BLaER1 (cell line): Measurements from ENCODE around the gene IRAK2.
"Not testable (repeated sequence)": the region's sequence is repeated elsewhere in the genome, so short reads cannot be mapped to it uniquely, and the experiment has no call there.

ENCODE experiments used
- H3K27ac ChIP-seq: shearing (Covaris generic); formaldehyde crosslinking; 2 replicates; pipeline ENCODE4 v1.8.1; 2022
- H3K27me3 ChIP-seq: shearing (Covaris generic); formaldehyde crosslinking; 2 replicates; pipeline ENCODE4 v1.8.1; 2022
- H3K36me3 ChIP-seq: shearing (Covaris generic); formaldehyde crosslinking; 2 replicates; pipeline ENCODE4 v1.8.1; 2022
- H3K4me1 ChIP-seq: shearing (Covaris generic); formaldehyde crosslinking; 2 replicates; pipeline ENCODE4 v1.8.1; 2022
- H3K4me2 ChIP-seq: shearing (Covaris generic); formaldehyde crosslinking; 2 replicates; pipeline ENCODE4 v1.8.1; 2022
- H3K4me3 ChIP-seq: shearing (Covaris generic); formaldehyde crosslinking; 2 replicates; pipeline ENCODE4 v1.8.1; 2022
- H3K9ac ChIP-seq: shearing (Covaris generic); formaldehyde crosslinking; 2 replicates; pipeline ENCODE4 v1.8.1; 2022
- H3K9me3 ChIP-seq: shearing (Covaris generic); formaldehyde crosslinking; 2 replicates; pipeline ENCODE4 v1.8.1; 2022
- H4K20me1 ChIP-seq: shearing (Covaris generic); formaldehyde crosslinking; 2 replicates; pipeline ENCODE4 v1.8.1; 2022
- Cebpa-rat ChIP-seq: shearing (Covaris generic); IDR thresholded peaks from 2 replicates; pipeline ENCODE4 v1.8.1; 2022

Gene IRAK2

GRCh38 chr3:10173095-10173925 is 8.6 kb downstream of the IRAK2 start:
- Histone ChIP-seq H3K4me2 (no peak overlapping the region), H3K36me3 (peaks cover 13% of the 10 kb centered on the region), H3K27me3 (no peaks in the 10 kb centered on the region), H3K9me3 (peaks cover 25% of the 10 kb centered on the region), H3K4me1 (peaks cover 25% of the 10 kb centered on the region), H3K4me3 (no peak overlapping the region), H3K27ac (no peak overlapping the region), H4K20me1 (no peaks in the 10 kb centered on the region), H3K9ac (no peak overlapping the region)
- TF ChIP-seq Cebpa-rat: no peak

- Histone ChIP-seq H3K4me1 (peaks cover 32% of the 10 kb centered on the region), H3K4me2 (no peak overlapping the region), H3K36me3 (peaks cover 6% of the 10 kb centered on the region; the same call in 1 of the 2 replicates), H3K4me3 (no peak overlapping the region), H3K9ac (no peak overlapping the region), H3K27ac (no peak overlapping the region), H3K27me3 (no peaks in the 10 kb centered on the region), H3K9me3 (peaks cover 18% of the 10 kb centered on the region), H4K20me1 (no peaks in the 10 kb centered on the region)
- peak; percentile 70 for TF ChIP-seq Cebpa-rat
These were observed 9.3 kb downstream of the IRAK2 start for GRCh38 chr3:10173926-10174435.

DNA sequence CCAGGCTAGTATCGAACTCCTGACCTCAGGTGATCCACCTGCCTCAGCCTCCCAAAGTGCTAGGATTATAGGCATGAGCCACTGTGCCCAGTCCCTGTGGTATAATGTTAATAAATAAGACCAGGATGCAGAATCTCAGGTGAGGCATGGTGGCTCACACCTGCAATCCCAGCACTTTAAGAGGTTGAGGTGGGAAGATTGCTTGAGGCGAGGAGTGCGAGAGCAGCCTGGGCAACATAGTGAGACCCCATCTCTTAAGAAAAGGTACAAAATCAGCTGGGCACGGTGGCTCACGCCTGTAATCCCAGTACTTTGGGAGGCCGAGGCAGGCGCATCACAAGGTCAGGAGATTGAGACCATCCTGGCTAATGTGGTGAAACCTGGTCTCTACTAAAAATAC is 10.6 kb downstream of the IRAK2 start:
- H4K20me1 ChIP-seq, H3K9me3 ChIP-seq, H3K36me3 ChIP-seq, H3K4me2 ChIP-seq, H3K27ac ChIP-seq, H3K9ac ChIP-seq, H3K4me3 ChIP-seq, H3K27me3 ChIP-seq: not testable (repeated sequence)
- peaks cover 46% of the 10 kb centered on the region for H3K4me1 ChIP-seq

GRCh38 chr3:10176150-10176549 is 11.4 kb downstream of the IRAK2 start:
- peaks cover 47% of the 10 kb centered on the region for H3K4me1 ChIP-seq
- not testable (repeated sequence) for H3K9me3 ChIP-seq

DNA sequence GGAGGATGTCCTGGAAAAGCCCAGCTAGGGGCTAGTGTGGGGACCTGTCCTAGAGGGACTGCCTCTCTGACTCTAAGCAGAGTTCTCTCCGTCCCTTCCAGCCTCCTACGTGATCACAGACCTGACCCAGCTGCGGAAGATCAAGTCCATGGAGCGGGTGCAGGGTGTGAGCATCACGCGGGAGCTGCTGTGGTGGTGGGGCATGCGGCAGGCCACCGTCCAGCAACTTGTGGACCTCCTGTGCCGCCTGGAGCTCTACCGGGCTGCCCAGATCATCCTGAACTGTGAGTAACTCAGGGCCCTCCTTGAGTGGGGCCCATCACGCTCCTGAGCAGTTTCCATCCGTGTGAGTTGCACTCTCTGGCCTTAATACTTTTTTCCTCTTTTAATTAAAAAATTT is 13.0 kb downstream of the IRAK2 start:
- no peaks in the 10 kb centered on the region for H3K36me3 ChIP-seq
- peaks cover 61% of the 10 kb centered on the region for H3K4me1 ChIP-seq
- H3K27ac ChIP-seq: peak overlapping the region; percentile 46; the same call in 1 of the 2 replicates
- no peaks in the 10 kb centered on the region for H3K9me3 ChIP-seq
- no peak for TF ChIP-seq Cebpa-rat
- H3K27me3 ChIP-seq: no peaks in the 10 kb centered on the region
- H3K9ac ChIP-seq: 0 out of 2 replicates have a peak overlapping the region, but pooled peaks have one; percentile 29
- no peak overlapping the region for H3K4me2 ChIP-seq
- H3K4me3 ChIP-seq: no peak overlapping the region
- no peaks in the 10 kb centered on the region for H4K20me1 ChIP-seq

More at GRCh38 chr3:10176150-10176549, 11.4 kb downstream of the IRAK2 start:
- H4K20me1 ChIP-seq, H3K36me3 ChIP-seq, H3K9ac ChIP-seq, H3K27ac ChIP-seq, H3K4me2 ChIP-seq, H3K27me3 ChIP-seq, H3K4me3 ChIP-seq: not testable (repeated sequence)

DNA sequence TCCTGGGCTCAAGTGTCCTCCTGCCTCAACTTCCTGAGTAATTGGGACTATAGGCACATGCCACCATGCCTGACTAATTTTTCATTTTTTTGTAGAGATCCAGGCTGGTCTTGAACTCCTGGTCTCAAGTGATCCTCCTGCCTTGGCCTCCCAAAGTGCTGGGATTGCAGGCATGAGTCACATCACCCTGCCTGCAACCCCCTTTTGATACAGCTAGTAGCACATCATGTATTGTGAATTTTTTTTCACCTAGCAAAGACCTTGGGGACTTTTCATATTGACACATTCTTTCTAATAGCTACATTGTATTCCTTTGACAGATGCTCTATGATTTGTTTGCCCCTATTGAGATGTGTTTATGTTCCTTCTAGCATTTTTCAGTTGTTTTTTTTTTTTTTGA is 14.2 kb downstream of the IRAK2 start:
- no peak overlapping the region for H3K9ac ChIP-seq
- H3K4me3 ChIP-seq: no peak overlapping the region
- H3K4me2 ChIP-seq: peak overlapping the region; percentile 79; the same call in 1 of the 2 replicates
- H3K36me3 ChIP-seq: no peaks in the 10 kb centered on the region
- H4K20me1 ChIP-seq: no peaks in the 10 kb centered on the region
- no peak overlapping the region for H3K27ac ChIP-seq
- H3K9me3 ChIP-seq: no peaks in the 10 kb centered on the region
- no peaks in the 10 kb centered on the region for H3K27me3 ChIP-seq
- TF ChIP-seq Cebpa-rat: no peak
- H3K4me1 ChIP-seq: peaks cover 71% of the 10 kb centered on the region

- Histone ChIP-seq H3K9me3 (no peaks in the 10 kb centered on the region), H3K27ac (peak overlapping the region; percentile 95), H3K4me2 (peak overlapping the region; percentile 79), H3K4me3 (no peak overlapping the region), H3K27me3 (no peaks in the 10 kb centered on the region), H4K20me1 (no peaks in the 10 kb centered on the region), H3K36me3 (no peaks in the 10 kb centered on the region), H3K9ac (peak overlapping the region; percentile 66; the same call in 1 of the 2 replicates), H3K4me1 (peaks cover 82% of the 10 kb centered on the region)
- no peak for TF ChIP-seq Cebpa-rat
These were observed 15.6 kb downstream of the IRAK2 start for GRCh38 chr3:10180289-10180688.

DNA sequence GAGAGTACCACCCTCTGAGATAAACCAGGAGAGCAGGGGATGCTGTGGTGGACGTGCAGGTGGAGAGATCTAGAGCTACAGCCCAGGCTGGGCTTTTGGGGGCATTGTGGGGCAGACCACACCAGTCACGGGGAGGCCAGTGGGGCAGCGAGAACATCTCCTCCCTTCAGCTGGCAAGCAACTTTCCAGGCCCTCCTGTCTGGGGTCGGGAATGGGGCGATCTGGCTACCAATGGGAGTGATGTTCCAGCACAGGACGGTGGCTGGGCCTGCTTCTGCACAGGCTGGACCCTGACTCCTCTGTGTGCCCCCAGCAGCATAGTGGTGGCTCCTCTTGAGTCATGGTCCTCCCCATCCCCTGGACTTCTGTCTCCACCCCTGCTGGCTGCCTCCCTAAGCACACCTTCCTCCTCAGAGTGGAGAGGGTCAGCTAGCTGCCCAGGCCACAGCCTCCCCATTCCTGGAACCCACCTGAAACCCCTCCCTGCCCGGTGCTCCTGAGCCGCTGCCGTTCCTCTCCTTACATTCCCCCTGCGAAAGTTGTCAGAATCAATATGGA is 16.1 kb downstream of the IRAK2 start:
- no peak for TF ChIP-seq Cebpa-rat
- no peaks in the 10 kb centered on the region for H3K9me3 ChIP-seq
- H3K4me2 ChIP-seq: peak overlapping the region; percentile 79
- H3K4me1 ChIP-seq: peaks cover 87% of the 10 kb centered on the region
- H3K27me3 ChIP-seq: no peaks in the 10 kb centered on the region
- peak overlapping the region; percentile 95 for H3K27ac ChIP-seq
- no peaks in the 10 kb centered on the region for H3K36me3 ChIP-seq
- peak overlapping the region; percentile 1; the same call in 1 of the 2 replicates for H3K4me3 ChIP-seq
- no peaks in the 10 kb centered on the region for H4K20me1 ChIP-seq
- H3K9ac ChIP-seq: peak overlapping the region; percentile 66

- Histone ChIP-seq H3K27me3 (no peaks in the 10 kb centered on the region), H3K9me3 (no peaks in the 10 kb centered on the region), H3K36me3 (no peaks in the 10 kb centered on the region), H3K27ac (peak overlapping the region; percentile 95), H3K4me1 (peaks cover 100% of the 10 kb centered on the region), H3K4me3 (no peak overlapping the region), H3K9ac (peak overlapping the region; percentile 41; the same call in 1 of the 2 replicates), H4K20me1 (no peaks in the 10 kb centered on the region), H3K4me2 (peak overlapping the region; percentile 79)
- TF ChIP-seq Cebpa-rat: no peak
These were observed 18.2 kb downstream of the IRAK2 start for GRCh38 chr3:10182950-10183349.

- H3K4me1 ChIP-seq: peaks cover 100% of the 10 kb centered on the region
- no peak for TF ChIP-seq Cebpa-rat
- H3K27me3 ChIP-seq: no peaks in the 10 kb centered on the region
- H3K9ac ChIP-seq: no peak overlapping the region; the same call in 1 of the 2 replicates
- H3K9me3 ChIP-seq: no peaks in the 10 kb centered on the region
- H4K20me1 ChIP-seq: no peaks in the 10 kb centered on the region
- H3K4me2 ChIP-seq: peak overlapping the region; percentile 79
- H3K27ac ChIP-seq: peak overlapping the region; percentile 95
- no peak overlapping the region for H3K4me3 ChIP-seq
- H3K36me3 ChIP-seq: no peaks in the 10 kb centered on the region
These were observed 19.5 kb downstream of the IRAK2 start for GRCh38 chr3:10184250-10184649.
